Liver (tissue), 9 donors: ENCODE results near the gene SRCAP. TPM values are rescaled to one million over a fixed set of nuclear protein-coding genes. Genes with fewer than 3 reads are reported as not detected.
A peak's percentile ranks its signal among the peaks of the same experiment; 100 is the strongest.

Source experiments
- DNase-seq: peaks from one replicate; pipeline ENCODE4 v3.0.0-alpha.2; 2017; ENCODE audit warnings: low spot score
- H3K27ac ChIP-seq, 2 donors: one replicate each; pipeline ENCODE4 v1.7.0; 2013; ENCODE audit warnings: inconsistent platforms in 2 of 2, low read length in 2 of 2, control low read depth in 1 of 2, low read depth in 1 of 2, mild to moderate bottlenecking in 1 of 2
- H3K27me3 ChIP-seq, 4 donors: one replicate each; pipeline versions ENCODE4 v1.6.1 to v1.7.0; 2013; ENCODE audit warnings: low read length in 3 of 4, inconsistent platforms in 1 of 4, mild to moderate bottlenecking in 1 of 4, moderate library complexity in 1 of 4; ENCODE audit not compliant: control insufficient read depth in 4 of 4, insufficient read depth in 4 of 4
- H3K36me3 ChIP-seq, 4 donors: one replicate each; pipeline versions ENCODE4 v1.6.1 to v1.7.0; 2013; ENCODE audit warnings: low read length in 3 of 4, mild to moderate bottlenecking in 3 of 4, low read depth in 1 of 4, moderate library complexity in 1 of 4; ENCODE audit not compliant: control insufficient read depth in 4 of 4, insufficient read depth in 3 of 4
- H3K4me1 ChIP-seq, 4 donors: one replicate each; pipeline versions ENCODE4 v1.6.1 to v1.7.0; 2013; ENCODE audit warnings: low read length in 3 of 4, mild to moderate bottlenecking in 3 of 4, moderate library complexity in 1 of 4; ENCODE audit not compliant: control insufficient read depth in 4 of 4, insufficient read depth in 4 of 4
- H3K4me3 ChIP-seq, 3 donors: one replicate each; pipeline versions ENCODE4 v1.6.1 to v1.7.0; 2013; ENCODE audit warnings: low read length in 3 of 3, control low read depth in 1 of 3, low read depth in 1 of 3, mild to moderate bottlenecking in 1 of 3
- H3K9ac ChIP-seq, 2 donors: one replicate each; pipeline ENCODE4 v1.7.0; 2013; ENCODE audit warnings: low read length in 2 of 2, mild to moderate bottlenecking in 2 of 2, moderate library complexity in 2 of 2, control low read depth in 1 of 2, low read depth in 1 of 2
- H3K9me3 ChIP-seq, 4 donors: one replicate each; pipeline versions ENCODE4 v1.6.1 to v1.7.0; 2013; ENCODE audit warnings: low read length in 3 of 4; ENCODE audit not compliant: control insufficient read depth in 4 of 4
- ATF3 ChIP-seq: IDR thresholded peaks from 2 replicates; pipeline ENCODE4 v1.6.1; 2016; ENCODE audit warnings: antibody characterized with exemption
- CTCF ChIP-seq: fragments of 150-350 bp; IDR thresholded peaks from 2 replicates; pipeline ENCODE4 v1.5.1; 2017; ENCODE audit warnings: improper control_type of control experiment, low read depth, low read length; ENCODE audit not compliant: missing input control
- EGR1 ChIP-seq, 2 donors: IDR thresholded peaks; 2 replicates each; pipeline ENCODE4 v1.6.1; 2016 to 2018; ENCODE audit warnings: antibody characterized with exemption in 2 of 2, low read depth in 2 of 2
- FOXA1 ChIP-seq: IDR thresholded peaks from 2 replicates; pipeline ENCODE4 v1.6.1; 2016; ENCODE audit warnings: antibody characterized with exemption
- FOXA2 ChIP-seq: IDR thresholded peaks from 2 replicates; pipeline ENCODE4 v1.6.1; 2016; ENCODE audit warnings: antibody characterized with exemption
- GABPA ChIP-seq, 2 donors: IDR thresholded peaks in 1 of 2; conservative IDR thresholded peaks in 1 of 2; 2 replicates each; pipeline ENCODE4 v1.6.1; 2016; ENCODE audit warnings: antibody characterized with exemption in 2 of 2, mild to moderate bottlenecking in 1 of 2, moderate library complexity in 1 of 2
- HNF4A ChIP-seq, 2 donors: conservative IDR thresholded peaks; 2 replicates each; pipeline ENCODE4 v1.6.1; 2016; ENCODE audit warnings: antibody characterized with exemption in 2 of 2, mild to moderate bottlenecking in 2 of 2
- HNF4G ChIP-seq: IDR thresholded peaks from 2 replicates; pipeline ENCODE4 v1.6.1; 2016; ENCODE audit warnings: antibody characterized with exemption
- JUND ChIP-seq, 2 donors: IDR thresholded peaks; 2 replicates each; pipeline ENCODE4 v1.6.1; 2016; ENCODE audit warnings: antibody characterized with exemption in 2 of 2
- MAX ChIP-seq: IDR thresholded peaks from 2 replicates; pipeline ENCODE4 v1.6.1; 2016; ENCODE audit warnings: antibody characterized with exemption
- NR2F2 ChIP-seq: IDR thresholded peaks from 2 replicates; pipeline ENCODE4 v1.6.1; 2016; ENCODE audit warnings: antibody characterized with exemption
- RAD21 ChIP-seq, 2 donors: IDR thresholded peaks; 2 replicates each; pipeline ENCODE4 v1.6.1; 2016; ENCODE audit warnings: antibody characterized with exemption in 2 of 2, mild to moderate bottlenecking in 2 of 2
- REST ChIP-seq: IDR thresholded peaks from 2 replicates; pipeline ENCODE4 v1.6.1; 2016; ENCODE audit warnings: antibody characterized with exemption, mild to moderate bottlenecking
- RXRA ChIP-seq, 2 donors: IDR thresholded peaks; 2 replicates each; pipeline ENCODE4 v1.6.1; 2017 to 2018; ENCODE audit warnings: antibody characterized with exemption in 2 of 2, mild to moderate bottlenecking in 1 of 2
- SP1 ChIP-seq: IDR thresholded peaks from 2 replicates; pipeline ENCODE4 v1.6.1; 2018; ENCODE audit warnings: antibody characterized with exemption, mild to moderate bottlenecking
- TAF1 ChIP-seq: conservative IDR thresholded peaks from 2 replicates; pipeline ENCODE4 v1.6.1; 2016; ENCODE audit warnings: antibody characterized with exemption, mild to moderate bottlenecking
- YY1 ChIP-seq: IDR thresholded peaks from 2 replicates; pipeline ENCODE4 v1.6.1; 2016; ENCODE audit warnings: antibody characterized with exemption, mild to moderate bottlenecking
- ZBTB33 ChIP-seq: IDR thresholded peaks from 2 replicates; pipeline ENCODE4 v1.6.1; 2016; ENCODE audit warnings: antibody characterized with exemption
- WGBS: extraction: QIAGEN DNeasy Blood & Tissue Kit; methylation state at CpG from one replicate; pipeline ENCODE4 v1.1.7; 2013; 5-methylcytosine and 5-hydroxymethylcytosine counted together
- polyA plus RNA-seq, 2 donors: library from polyadenylated mRNA; stranded (reverse) in 1 of 2; unstranded in 1 of 2; fragments of 200-250 nt in 1 of 2; fragments of >200 nt in 1 of 2; fragmentation: Nextera tagmentation in 1 of 2; extraction: Ambion mirVana in 1 of 2; gene quantifications; one replicate each; pipeline versions ENCODE4 v1.2.1 to v1.2.3, GENCODE V29; 2013 to 2015
- total RNA-seq, 2 donors: library from RNA; depleted of rRNA; stranded (reverse); fragments of >200 nt; gene quantifications; one replicate each; pipeline ENCODE4 v1.2.3, GENCODE V29; 2014
- donor health status: healthy.
- donor health status: healthy.
- donor health status: healthy.
- donor health status: healthy.
- donor health status: healthy.

The SRCAP gene
- total RNA-seq (10 to 100 TPM; 26.8 to 27.7 TPM), polyA plus RNA-seq (1 to 10 TPM; 7.6 to 8.7 TPM)

- Histone ChIP-seq H3K4me3 (peak within 1 kb of the TSS; percentile 60 to 82 (median 81)), H3K9me3 (no peaks in the 10 kb centered on the region), H3K9ac (peak within 1 kb of the TSS; percentile 83 to 91), H3K36me3 (peaks cover 5 to 21% (median 13%) of the 10 kb centered on the region in 4 donors), H3K4me1 (peaks cover 0 to 24% (median 20%) of the 10 kb centered on the region in 4 donors), H3K27me3 (no peaks in the 10 kb centered on the region), H3K27ac (peak within 1 kb of the TSS; percentile 100)
- TF ChIP-seq MAX (peak; percentile 83), ATF3 (no peak), HNF4G (no peak), SP1 (peak; percentile 61), RXRA (IDR thresholded peaks at IDR 0.05) (peak; percentile 94 to 95), REST (peak; percentile 14), YY1 (peak; percentile 56), NR2F2 (peak; percentile 96), ZBTB33 (peak; percentile 49), FOXA2 (no peak), CTCF (no peak), RAD21 (IDR thresholded peaks at IDR 0.05) (no peak), HNF4A (conservative IDR thresholded peaks at IDR 0.05) (peak in 1 of 2 donors; percentile 24), FOXA1 (no peak), TAF1 (no peak), GABPA (IDR thresholded peaks at IDR 0.05 in 1 of 2, conservative IDR thresholded peaks at IDR 0.05 in 1 of 2) (peak; percentile 76 to 89), JUND (IDR thresholded peaks at IDR 0.05) (no peak), EGR1 (IDR thresholded peaks at IDR 0.05; ENCODE audit: low read depth in 2 of 2) (peak in 1 of 2 donors; percentile 22)
- peak; percentile 93 for DNase-seq
- WGBS = under 1% methylated on average over 57 of the region's 57 CpGs
Observed at GRCh38 chr16:30698816-30699614, at the start of gene SRCAP. Gene SRCAP (plus strand): TSS chr16:30699171. CDS start chr16:30700825, 1,654 bp downstream.
